Heart right ventricle (tissue), 16 donors: Measurements from ENCODE around the gene EGFL7. TPM values are rescaled to one million over a fixed set of nuclear protein-coding genes. Genes with fewer than 3 reads are reported as not detected.

ENCODE experiments used
- ATAC-seq, 8 donors: fragments of 200-7000 bp; cut with Tn5 transposase; one replicate each; pipeline ENCODE4 v1.9.1; 2020; ENCODE audit warnings: mild to moderate bottlenecking in 8 of 8, moderate library complexity in 8 of 8, moderate number of reproducible peaks in 1 of 8
- DNase-seq, 2 donors: peaks; one replicate each; pipeline ENCODE4 v3.0.0-alpha.2; 2020
- H3K27ac ChIP-seq, 10 donors: fragments of 200-600 bp; sonication (generic) in 2 of 10; one replicate each; pipeline versions ENCODE4 v1.5.0 to v1.8.0; 2020 to 2022; ENCODE audit warnings: mild to moderate bottlenecking in 3 of 10
- H3K27me3 ChIP-seq, 7 donors: fragments of 200-600 bp; one replicate each; pipeline ENCODE4 v1.8.0; 2021 to 2022; ENCODE audit warnings: mild to moderate bottlenecking in 2 of 7
- H3K36me3 ChIP-seq, 9 donors: fragments of 200-600 bp; sonication (generic) in 1 of 9; one replicate each; pipeline versions ENCODE4 v1.5.0 to v1.8.0; 2020 to 2022; ENCODE audit warnings: mild to moderate bottlenecking in 2 of 9
- H3K4me1 ChIP-seq, 9 donors: fragments of 200-600 bp; sonication (generic) in 1 of 9; one replicate each; pipeline versions ENCODE4 v1.5.0 to v1.8.0; 2020 to 2022; ENCODE audit warnings: mild to moderate bottlenecking in 4 of 9
- H3K4me3 ChIP-seq, 10 donors: fragments of 200-600 bp; sonication (generic) in 2 of 10; one replicate each; pipeline versions ENCODE4 v1.5.0 to v1.8.0; 2020 to 2022; ENCODE audit warnings: mild to moderate bottlenecking in 7 of 10, moderate library complexity in 2 of 10
- H3K9me3 ChIP-seq, 11 donors: fragments of 200-600 bp in 10 of 11; sonication (generic) in 2 of 11; one replicate each; pipeline versions ENCODE4 v1.5.0 to v1.8.0; 2013 to 2022; ENCODE audit warnings: mild to moderate bottlenecking in 2 of 11, control low read depth in 1 of 11, moderate library complexity in 1 of 11
- WGBS, 2 donors: extraction: QIAGEN DNeasy Blood & Tissue Kit; methylation state at CpG; one replicate each; pipeline ENCODE4 v1.1.7; 2013; ENCODE audit warnings: inconsistent platforms in 1 of 2; 5-methylcytosine and 5-hydroxymethylcytosine counted together
- intact Hi-C, 10 donors: fragments of 100-400 bp; cut with DNase I; formaldehyde crosslinking; loops; one replicate each; pipeline versions ENCODE4 v1.11.1 to v1.14.2; 2022
- polyA plus RNA-seq, 2 donors: library from polyadenylated mRNA; stranded (reverse); fragments of 200-250 nt; gene quantifications; one replicate each; pipeline ENCODE4 v1.2.3, GENCODE V29; 2013
- total RNA-seq, 10 donors: library from RNA; stranded (reverse); fragmentation: NEBNext Ultra II Directional in 3 of 10; extraction: Animal tissue kit (Norgen Biotek cat#: 25700) in 3 of 10; gene quantifications; one replicate each; pipeline versions ENCODE4 v1.2.1 to v1.2.4, GENCODE V29; 2021 to 2023
- TF ChIP-seq, protein P1 (sequence below), 9 donors: fragments of 200-600 bp; sonication (generic) in 2 of 9; IDR thresholded peaks; one replicate each; pipeline versions ENCODE4 v1.5.0 to v1.8.0; 2021 to 2022; ENCODE audit warnings: antibody characterized with exemption in 9 of 9, mild to moderate bottlenecking in 5 of 9, moderate library complexity in 1 of 9
- donor health status: Arrhythmogenic right ventricular cardiomyopathy.
- donor health status: ischemic (EF 13 %, LVEDD 7.1; RV severe dilation, severe dysfunction).
- donor health status: healthy with polysubstance abuse.
- donor health status: DM: no; HTN: yes; CAD: no.
- donor health status: DM: no; HTN: no; CAD: no.
- donor health status: ischemic (EF 25% LVEDD 6.9; RV normal size, moderate dysfunction).
- donor health status: ischemic (EF 25% LVEDD 5.7; RV mildly dilated, moderate dysfunction).
- donor health status: healthy.
- donor health status: DM: yes; HTN: yes; CAD: no.
- donor health status: Ischemic cardiomyopathy.
- donor health status: ischemic (EF 35%, LVEDD 5.7; RV mildly dilated, moderate dysfunction).
- donor health status: nonischemic (EF 11% LVEDD 7.7; RV severe dilation, severe dysfunction).
- donor health status: DM: yes; HTN: yes; CAD: no.
- donor health status: PGD.
- donor health status: ischemic (EF 29% LVEDD 5.4; RV normal size, mild dysfunction).
- donor health status: nonischemic (EF 23%, LVEDD 6.1; RV moderate dilation, normal function).

Gene EGFL7
- total and polyA plus RNA-seq, 12 donors, result 68.6 to 377 (median 101) TPM

DNA sequence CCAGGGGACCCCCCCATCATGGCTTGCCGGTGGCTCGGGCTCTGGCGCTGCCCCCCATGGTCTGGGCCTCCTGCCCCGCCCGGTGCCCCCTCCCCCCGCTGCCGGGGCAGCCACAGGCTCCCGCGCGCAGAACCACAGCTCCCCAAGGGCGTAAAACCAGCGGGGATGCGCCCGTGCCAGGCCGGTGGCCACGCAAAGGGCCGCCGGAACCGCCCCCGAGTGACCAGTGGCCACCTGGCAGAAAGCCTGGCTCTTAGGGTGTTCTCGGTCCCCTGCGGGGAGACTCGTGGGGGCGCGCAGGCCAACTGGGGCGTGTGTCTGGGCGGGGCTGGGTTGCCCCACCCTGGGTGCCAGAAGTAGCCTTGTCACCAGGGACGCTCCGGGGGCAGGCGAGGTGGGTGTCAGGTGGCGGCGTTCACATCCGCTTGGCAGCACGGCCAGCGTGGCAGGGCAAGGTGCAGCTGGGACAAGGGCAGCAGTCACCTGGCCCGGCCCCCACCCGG, 25.1 kb downstream of the EGFL7 start:
- TF ChIP-seq, protein P1, sequence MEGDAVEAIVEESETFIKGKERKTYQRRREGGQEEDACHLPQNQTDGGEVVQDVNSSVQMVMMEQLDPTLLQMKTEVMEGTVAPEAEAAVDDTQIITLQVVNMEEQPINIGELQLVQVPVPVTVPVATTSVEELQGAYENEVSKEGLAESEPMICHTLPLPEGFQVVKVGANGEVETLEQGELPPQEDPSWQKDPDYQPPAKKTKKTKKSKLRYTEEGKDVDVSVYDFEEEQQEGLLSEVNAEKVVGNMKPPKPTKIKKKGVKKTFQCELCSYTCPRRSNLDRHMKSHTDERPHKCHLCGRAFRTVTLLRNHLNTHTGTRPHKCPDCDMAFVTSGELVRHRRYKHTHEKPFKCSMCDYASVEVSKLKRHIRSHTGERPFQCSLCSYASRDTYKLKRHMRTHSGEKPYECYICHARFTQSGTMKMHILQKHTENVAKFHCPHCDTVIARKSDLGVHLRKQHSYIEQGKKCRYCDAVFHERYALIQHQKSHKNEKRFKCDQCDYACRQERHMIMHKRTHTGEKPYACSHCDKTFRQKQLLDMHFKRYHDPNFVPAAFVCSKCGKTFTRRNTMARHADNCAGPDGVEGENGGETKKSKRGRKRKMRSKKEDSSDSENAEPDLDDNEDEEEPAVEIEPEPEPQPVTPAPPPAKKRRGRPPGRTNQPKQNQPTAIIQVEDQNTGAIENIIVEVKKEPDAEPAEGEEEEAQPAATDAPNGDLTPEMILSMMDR (IDR thresholded peaks at IDR 0.05), result no peak
- Histone ChIP-seq H3K9me3 (no peaks in the 10 kb centered on the region), H3K27me3 (no peaks in the 10 kb centered on the region), H3K36me3 (peaks cover 0 to 4% (median 0%) of the 10 kb centered on the region in 9 donors), H3K27ac (peak overlapping the region; percentile 35 to 96 (median 93)), H3K4me1 (peaks cover 25 to 94% (median 57%) of the 10 kb centered on the region in 9 donors), H3K4me3 (peak overlapping the region in 8 of 10 donors; percentile 75 to 94 (median 82))
- DNase-seq (peak in 1 of 2 donors; percentile 32), ATAC-seq (peak in 2 of 8 donors; percentile 1 to 2)
- 32 to 41% methylated on average over 33 to 37 of the region's 37 CpGs for WGBS, 2 donors
- intact Hi-C loops, result loop anchor here in 4 of 10 donors (5.0 kb wide), 2 partner anchors 40 to 200 kb away; no protein-coding TSS in a partner anchor

DNA sequence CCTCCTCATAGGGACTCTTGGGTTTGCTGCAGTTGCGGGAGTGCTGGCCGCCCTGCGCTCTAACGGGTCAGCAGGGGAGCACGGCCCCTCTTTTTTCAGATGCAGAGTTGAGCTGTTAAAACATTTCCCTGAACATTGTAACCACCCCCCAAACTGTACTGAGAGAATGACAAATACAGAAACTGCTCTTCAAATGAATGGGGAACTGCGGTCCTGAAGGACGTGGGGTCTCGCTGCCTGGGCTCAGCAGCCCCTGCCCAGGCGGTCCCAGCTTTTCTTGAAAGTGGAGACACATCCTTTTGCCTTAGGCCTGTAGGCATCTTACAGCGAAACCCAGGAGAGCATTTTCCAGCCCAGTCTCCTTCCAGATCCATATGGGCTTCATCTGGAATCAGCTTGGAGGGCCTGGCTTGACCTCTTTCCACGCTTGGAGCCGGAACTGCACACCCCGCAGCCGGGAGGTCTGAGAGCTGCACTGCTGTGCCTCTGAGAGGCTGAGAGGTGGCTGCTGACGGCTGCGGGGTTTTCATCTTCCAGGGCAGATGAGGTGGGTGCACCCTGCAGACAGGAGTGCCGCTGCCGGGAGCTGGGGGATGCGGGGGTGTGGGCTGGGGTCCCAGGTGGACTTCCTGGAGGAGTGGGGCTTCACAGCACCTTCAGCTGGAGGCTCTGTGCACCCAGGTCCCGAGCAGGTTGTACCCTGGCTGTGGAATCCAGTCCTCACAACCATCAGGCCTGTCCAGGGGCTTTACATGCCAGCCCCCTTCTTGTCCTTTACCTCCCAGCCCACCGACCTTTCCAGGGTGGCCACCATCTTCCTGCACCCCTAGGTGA, 25.8 kb downstream of the EGFL7 start:
- Histone ChIP-seq H3K36me3 (peaks cover 0 to 4% (median 0%) of the 10 kb centered on the region in 9 donors), H3K27ac (peak overlapping the region in 9 of 10 donors; percentile 10 to 96 (median 93)), H3K4me3 (no peak overlapping the region), H3K4me1 (peaks cover 25 to 96% (median 56%) of the 10 kb centered on the region in 9 donors), H3K27me3 (no peaks in the 10 kb centered on the region), H3K9me3 (no peaks in the 10 kb centered on the region)
- 59 to 60% methylated on average over 20 to 21 of the region's 21 CpGs for whole genome bisulfite sequencing, 2 donors
- TF ChIP-seq, protein P1 (IDR thresholded peaks at IDR 0.05), result no peak
- intact Hi-C loops, result loop anchor here in 4 of 10 donors (5.0 kb wide), 2 partner anchors 39 to 201 kb away; no protein-coding TSS in a partner anchor
- ATAC-seq (no peak), DNase-seq (peak in 1 of 2 donors; percentile 18)

DNA sequence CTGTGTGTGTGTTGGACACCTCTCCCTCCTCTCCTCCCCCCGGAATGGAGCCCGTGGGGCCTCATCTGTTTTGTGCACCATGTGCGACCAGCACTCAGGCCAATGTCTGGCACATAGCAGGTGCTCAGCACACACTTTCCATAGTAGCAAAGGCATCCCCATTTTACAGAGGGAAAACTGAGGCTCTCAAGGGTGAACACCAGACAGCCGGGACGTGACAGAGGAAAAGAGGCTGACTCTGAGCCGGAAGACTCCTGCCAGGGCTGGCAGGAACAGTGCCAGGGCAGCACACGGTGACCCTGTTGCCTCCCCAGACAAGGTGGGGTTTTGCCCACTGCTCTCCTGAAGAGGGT, 26.4 kb downstream of the EGFL7 start:
- no peaks in the 10 kb centered on the region for H3K9me3 ChIP-seq
- H3K27ac ChIP-seq, result peak overlapping the region in 8 of 10 donors; percentile 76 to 96 (median 93)
- TF ChIP-seq, protein P1 (IDR thresholded peaks at IDR 0.05), result no peak
- intact Hi-C loops, result loop anchor here in 4 of 10 donors (5.0 kb wide), 2 partner anchors 38 to 202 kb away; no protein-coding TSS in a partner anchor
- DNase-seq, result no peak
- H3K27me3 ChIP-seq, result no peaks in the 10 kb centered on the region
- H3K4me3 ChIP-seq, result no peak overlapping the region
- no peak for ATAC-seq
- H3K36me3 ChIP-seq, result peaks cover 0 to 4% (median 0%) of the 10 kb centered on the region in 9 donors
- WGBS, 2 donors, result 67 to 74% methylated on average over 7 of the region's 7 CpGs
- peaks cover 28 to 96% (median 57%) of the 10 kb centered on the region in 9 donors for H3K4me1 ChIP-seq

DNA sequence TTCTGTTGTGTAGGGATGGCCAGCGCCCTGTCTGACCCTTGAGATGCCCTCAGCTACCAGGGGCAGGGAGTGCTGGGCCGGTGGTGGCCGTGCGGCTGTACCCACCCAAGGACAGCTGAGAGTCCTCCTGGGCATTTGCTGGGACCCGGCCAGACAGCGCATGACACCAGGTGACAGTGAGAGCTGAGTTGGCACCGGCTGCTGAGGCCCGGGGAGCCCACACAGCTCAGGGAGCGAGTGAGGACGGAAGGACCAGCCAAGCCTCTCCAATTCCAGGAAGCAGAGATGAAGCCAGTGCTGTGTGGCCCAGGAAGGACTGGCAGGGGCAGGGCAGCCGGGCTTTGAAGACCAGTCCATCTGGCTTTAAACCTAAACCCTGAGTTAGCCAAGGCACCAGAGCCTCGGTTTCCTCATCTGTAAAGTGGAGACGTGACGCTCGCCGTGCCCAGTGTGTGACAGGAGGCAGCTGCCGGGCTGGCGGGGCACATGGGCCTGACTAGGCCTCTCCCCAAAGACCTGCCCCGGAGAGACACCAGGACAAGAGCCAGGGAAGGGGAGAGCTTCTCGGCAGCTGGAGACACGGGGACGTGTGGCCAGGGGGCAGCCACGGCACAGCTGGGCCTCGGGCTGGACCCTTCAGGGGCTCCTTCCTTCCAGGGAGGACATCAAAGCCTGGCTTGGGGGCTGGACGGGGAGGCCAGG, 27.5 kb downstream of the EGFL7 start:
- intact Hi-C loops, result loop anchor here in 4 of 10 donors (5.0 to 10.0 kb wide), 3 partner anchors 45 to 203 kb away; no protein-coding TSS in a partner anchor
- Histone ChIP-seq H3K9me3 (no peaks in the 10 kb centered on the region), H3K36me3 (no peaks in the 10 kb centered on the region), H3K27me3 (no peaks in the 10 kb centered on the region), H3K4me3 (no peak overlapping the region), H3K4me1 (peaks cover 23 to 86% (median 54%) of the 10 kb centered on the region in 9 donors), H3K27ac (peak overlapping the region; percentile 65 to 96 (median 92))
- TF ChIP-seq, protein P1 (IDR thresholded peaks at IDR 0.05), result no peak
- DNase-seq (peak; percentile 79 to 82), ATAC-seq (peak; percentile 8 to 66 (median 42))
- WGBS, 2 donors, result 43 to 50% methylated on average over 25 of the region's 25 CpGs
